Mesendoderm (in vitro differentiated cells): Measurements from ENCODE around the gene PPP1R13L.
"Not testable (repeated sequence)": the region's sequence is repeated elsewhere in the genome, so short reads cannot be mapped to it uniquely, and the experiment has no call there.

ENCODE experiments used
- DNase-seq: peaks from one replicate; pipeline ENCODE4 v3.0.0; 2013
- H2AK5ac ChIP-seq: 2 replicates; pipeline ENCODE4 v1.6.1; 2013; ENCODE audit warnings: low read length, inconsistent platforms
- H2BK120ac ChIP-seq: 2 replicates; pipeline ENCODE4 v1.6.1; 2013; ENCODE audit warnings: low read depth, mild to moderate bottlenecking, low read length, moderate library complexity, mixed read lengths
- H2BK15ac ChIP-seq: replicated peaks from 2 replicates; pipeline ENCODE4 v1.6.1; 2013; ENCODE audit warnings: low read depth, mild to moderate bottlenecking, moderate library complexity
- H2BK5ac ChIP-seq: 2 replicates; pipeline ENCODE4 v1.6.1; 2013; ENCODE audit warnings: low read length, inconsistent platforms
- H3K18ac ChIP-seq: 2 replicates; pipeline ENCODE4 v1.6.1; 2013; ENCODE audit warnings: mild to moderate bottlenecking, low read length, mixed read lengths
- H3K23ac ChIP-seq: one replicate; pipeline ENCODE4 v1.6.1; 2013; ENCODE audit warnings: low read length
- H3K27ac ChIP-seq: 2 replicates; pipeline ENCODE4 v1.5.1; 2013; ENCODE audit warnings: low read depth, mild to moderate bottlenecking, inconsistent platforms, low read length, moderate library complexity
- H3K27me3 ChIP-seq: 2 replicates; pipeline ENCODE4 v1.6.1; 2013; ENCODE audit warnings: low read length, control low read depth, mild to moderate bottlenecking, inconsistent platforms; ENCODE audit not compliant: insufficient read depth, poor library complexity
- H3K36me3 ChIP-seq: 2 replicates; pipeline ENCODE4 v1.6.1; 2013; ENCODE audit warnings: low read length, inconsistent platforms; ENCODE audit not compliant: control insufficient read depth, insufficient read depth
- H3K4ac ChIP-seq: one replicate; pipeline ENCODE4 v1.6.1; 2013; ENCODE audit warnings: low read depth, mild to moderate bottlenecking, low read length, moderate library complexity
- H3K4me1 ChIP-seq: 2 replicates; pipeline ENCODE4 v1.6.1; 2013; ENCODE audit warnings: low read depth, low read length, inconsistent platforms; ENCODE audit not compliant: control insufficient read depth
- H3K4me2 ChIP-seq: 2 replicates; pipeline ENCODE4 v1.6.1; 2013; ENCODE audit warnings: low read length
- H3K4me3 ChIP-seq: 2 replicates; pipeline ENCODE4 v1.5.1; 2013; ENCODE audit warnings: mild to moderate bottlenecking, low read length
- H3K56ac ChIP-seq: one replicate; pipeline ENCODE4 v1.6.1; 2013; ENCODE audit warnings: low read length
- H3K79me1 ChIP-seq: 2 replicates; pipeline ENCODE4 v1.6.1; 2013; ENCODE audit warnings: low read length, inconsistent platforms
- H3K79me2 ChIP-seq: 2 replicates; pipeline ENCODE4 v1.6.1; 2013; ENCODE audit warnings: mild to moderate bottlenecking, low read length; ENCODE audit not compliant: control insufficient read depth, insufficient read depth
- H3K9ac ChIP-seq: 2 replicates; pipeline ENCODE4 v1.6.1; 2013; ENCODE audit warnings: low read length, inconsistent platforms
- H4K5ac ChIP-seq: one replicate; pipeline ENCODE4 v1.6.1; 2013; ENCODE audit warnings: low read length
- H4K8ac ChIP-seq: one replicate; pipeline ENCODE4 v1.6.1; 2013; ENCODE audit warnings: low read depth, mild to moderate bottlenecking, control low read depth, low read length, moderate library complexity
- WGBS: extraction: QIAGEN DNeasy Blood & Tissue Kit; methylation state at CpG from one replicate; pipeline ENCODE4 v1.1.7; 2013; ENCODE audit warnings: low lambda C conversion rate, missing lambda C conversion rate; ENCODE audit not compliant: insufficient coverage; ENCODE audit errors: extremely low coverage; 5-methylcytosine and 5-hydroxymethylcytosine counted together

The PPP1R13L gene

DNA sequence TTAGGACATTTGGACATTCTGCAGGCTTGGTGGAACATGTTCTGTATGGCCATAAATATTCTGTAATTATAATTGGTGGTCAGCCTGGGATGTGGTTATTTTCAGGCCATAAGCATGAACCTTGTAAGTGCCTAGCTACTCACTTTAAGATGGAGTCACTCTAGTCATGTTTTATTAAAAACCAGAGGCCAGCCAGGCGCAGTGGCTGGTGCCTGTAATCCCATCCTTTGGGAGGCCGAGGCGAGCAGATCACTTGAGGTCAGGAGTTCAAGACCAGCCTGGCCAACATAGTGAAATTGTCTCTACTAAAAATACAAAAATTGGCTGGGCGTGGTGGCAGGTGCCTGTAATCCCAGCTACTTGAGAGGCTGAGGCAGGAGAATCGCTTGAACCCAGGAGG is 2.7 kb upstream of the PPP1R13L start:
- H3K4me2 ChIP-seq, H3K4ac ChIP-seq, H3K79me2 ChIP-seq, H3K56ac ChIP-seq, H3K4me1 ChIP-seq, H3K23ac ChIP-seq, H4K5ac ChIP-seq, H3K27me3 ChIP-seq, H3K36me3 ChIP-seq, H2BK120ac ChIP-seq, H3K27ac ChIP-seq, H2BK15ac ChIP-seq, H2BK5ac ChIP-seq, H4K8ac ChIP-seq, H3K18ac ChIP-seq, DNase-seq, H3K4me3 ChIP-seq, H2AK5ac ChIP-seq: not testable (repeated sequence)
- H3K9ac ChIP-seq = peak overlapping the region; percentile 95
- peaks cover 15% of the 10 kb centered on the region for H3K79me1 ChIP-seq
- no CpG with 5 or more reads among the region's 5 CpGs for WGBS

DNA sequence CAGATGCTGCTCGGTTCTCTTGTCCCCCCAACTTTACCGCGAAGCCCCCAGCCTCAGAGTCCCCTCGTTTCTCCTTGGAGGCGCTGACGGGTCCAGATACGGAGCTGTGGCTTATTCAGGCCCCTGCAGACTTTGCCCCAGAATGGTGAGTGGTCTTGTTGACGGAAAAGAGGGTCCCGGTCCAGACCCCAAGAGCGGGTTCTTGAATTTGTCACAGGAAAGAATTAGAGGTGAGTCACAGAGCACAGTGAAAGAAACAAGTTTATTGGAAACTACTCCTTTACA is 2.2 kb upstream of the PPP1R13L start:
- H3K36me3 ChIP-seq = no peaks in the 10 kb centered on the region
- no peak overlapping the region for H4K5ac ChIP-seq
- H3K79me2 ChIP-seq = peaks cover 9% of the 10 kb centered on the region
- H2AK5ac ChIP-seq = no peak overlapping the region
- WGBS = no CpG with 5 or more reads among the region's 10 CpGs
- peak overlapping the region; percentile 95 for H3K9ac ChIP-seq
- H2BK120ac ChIP-seq = no peak overlapping the region
- peak overlapping the region; percentile 74 for H3K23ac ChIP-seq
- H2BK15ac ChIP-seq = no peak overlapping the region
- H3K4me1 ChIP-seq = peaks cover 9% of the 10 kb centered on the region
- no peak overlapping the region for H2BK5ac ChIP-seq
- peak overlapping the region; percentile 98 for H3K4me3 ChIP-seq
- no peak overlapping the region for H4K8ac ChIP-seq
- H3K27me3 ChIP-seq = no peaks in the 10 kb centered on the region
- peak overlapping the region; percentile 94 for H3K4me2 ChIP-seq
- peak overlapping the region; percentile 96 for H3K56ac ChIP-seq
- H3K79me1 ChIP-seq = peaks cover 15% of the 10 kb centered on the region
- no peak for DNase-seq
- no peak overlapping the region for H3K18ac ChIP-seq
- no peak overlapping the region for H3K27ac ChIP-seq
- no peak overlapping the region for H3K4ac ChIP-seq

DNA sequence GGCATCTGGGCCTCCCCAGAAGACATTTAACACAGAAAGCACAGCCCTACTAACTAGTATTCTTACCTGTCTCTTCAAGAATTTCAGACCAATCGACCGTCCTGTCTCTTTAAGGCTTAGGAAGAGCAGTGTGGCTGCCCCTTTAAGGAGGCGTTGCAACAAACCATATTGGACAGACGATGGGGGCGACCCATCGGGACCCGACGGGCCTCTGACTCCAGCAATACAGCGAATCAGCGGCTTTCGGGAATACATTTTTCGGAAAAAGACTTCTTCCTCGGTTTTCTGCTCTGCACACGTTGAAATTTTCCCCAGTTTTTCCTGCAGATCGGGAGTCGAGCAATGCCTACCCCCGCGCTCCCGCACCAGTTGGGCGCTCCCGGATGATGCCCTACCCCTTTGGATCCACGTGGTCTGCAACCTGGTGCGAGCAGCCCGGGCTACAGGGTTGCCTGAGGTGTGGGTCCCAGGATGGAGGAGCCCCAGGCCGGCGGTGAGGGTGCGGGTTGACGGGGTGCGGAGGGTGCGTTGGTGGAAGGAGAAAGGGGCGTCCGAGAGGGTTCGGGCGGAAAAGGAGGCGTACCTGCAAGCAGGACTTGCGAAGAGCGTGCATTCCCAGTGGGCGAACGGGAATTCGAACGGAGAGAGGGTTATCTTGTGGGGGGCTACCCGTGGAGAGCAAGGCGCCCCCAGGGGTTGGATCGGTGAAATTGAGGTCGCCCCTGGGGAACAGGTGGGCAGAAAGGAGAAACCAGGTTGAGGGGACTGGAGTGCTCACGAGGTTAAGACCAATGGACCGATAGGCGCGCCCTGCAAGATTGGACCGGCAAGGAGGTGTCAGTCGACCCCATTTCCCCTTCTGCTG is 1.6 kb upstream of the PPP1R13L start, which contains the start of gene POLR1G:
POLR1G (plus strand) TSS at position 419 of the 865 bp plus-strand sequence; CDS start at position 472, 53 bp downstream.
- Histone ChIP-seq H3K23ac (peak within 1 kb of the TSS; percentile 74), H3K18ac (peak within 1 kb of the TSS; percentile 45), H3K27me3 (no peaks in the 10 kb centered on the region), H4K5ac (no peak within 1 kb of the TSS), H2BK15ac (no peak within 1 kb of the TSS), H3K79me2 (peaks cover 9% of the 10 kb centered on the region), H3K4me1 (peaks cover 9% of the 10 kb centered on the region), H3K79me1 (peaks cover 16% of the 10 kb centered on the region), H2BK5ac (peak within 1 kb of the TSS; percentile 77), H3K27ac (peak within 1 kb of the TSS; percentile 65), H3K4me2 (peak within 1 kb of the TSS; percentile 94), H3K56ac (peak within 1 kb of the TSS; percentile 96), H3K4ac (peak within 1 kb of the TSS; percentile 65), H3K36me3 (no peaks in the 10 kb centered on the region), H3K4me3 (peak within 1 kb of the TSS; percentile 98), H4K8ac (no peak within 1 kb of the TSS), H3K9ac (peak within 1 kb of the TSS; percentile 95), H2AK5ac (no peak within 1 kb of the TSS), H2BK120ac (no peak within 1 kb of the TSS)
- peak; percentile 95 for DNase-seq
- no CpG with 5 or more reads among the region's 51 CpGs for WGBS

DNA sequence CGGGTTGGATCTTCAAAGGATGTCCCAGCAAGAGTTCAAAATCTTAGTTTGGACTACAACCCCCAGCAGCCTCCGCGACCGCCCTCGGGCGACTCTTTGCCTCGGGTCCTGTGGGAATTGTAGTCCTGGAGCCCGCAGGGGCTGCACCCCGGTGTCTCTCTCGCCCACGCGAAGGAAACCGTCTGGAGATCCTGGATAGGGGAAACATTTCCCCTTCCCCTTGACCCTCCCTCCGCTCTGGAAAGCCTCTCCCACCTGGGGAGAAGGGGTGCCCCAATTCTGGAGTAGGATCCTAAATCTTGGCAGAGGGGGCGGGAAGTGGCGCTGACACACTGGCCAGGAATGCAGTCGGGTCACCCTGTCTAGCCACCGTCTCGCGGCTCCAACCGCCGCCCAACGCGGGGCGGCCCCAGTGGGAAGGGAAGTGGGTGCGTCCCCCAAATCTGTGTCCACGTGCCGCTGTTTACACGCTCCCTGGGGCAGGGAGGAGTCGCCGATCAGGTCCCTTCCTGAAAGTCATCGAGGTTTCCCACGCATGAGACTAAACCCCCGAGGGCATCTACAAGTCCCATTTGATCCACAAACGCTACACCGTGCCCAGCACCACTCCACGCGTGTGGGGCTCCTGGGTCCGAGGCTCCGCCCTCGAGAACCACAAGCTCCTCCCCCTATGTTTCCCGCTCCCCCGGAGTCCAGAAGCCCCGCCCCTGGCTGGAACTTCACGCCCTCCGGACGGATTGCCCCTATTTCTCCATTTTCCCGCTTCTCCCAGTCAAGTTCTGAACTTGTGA is 761 bp upstream of the PPP1R13L start:
- no peak overlapping the region for H3K23ac ChIP-seq
- H3K18ac ChIP-seq = peak overlapping the region; percentile 45
- H2BK5ac ChIP-seq = peak overlapping the region; percentile 77
- peak overlapping the region; percentile 22 for H3K27ac ChIP-seq
- H3K56ac ChIP-seq = peak overlapping the region; percentile 96
- H4K8ac ChIP-seq = no peak overlapping the region
- WGBS = no CpG with 5 or more reads among the region's 48 CpGs
- peak overlapping the region; percentile 95 for H3K9ac ChIP-seq
- DNase-seq = peak; percentile 98
- H3K79me2 ChIP-seq = peaks cover 9% of the 10 kb centered on the region
- H2BK15ac ChIP-seq = no peak overlapping the region
- H4K5ac ChIP-seq = no peak overlapping the region
- peak overlapping the region; percentile 66 for H3K4me2 ChIP-seq
- H3K4ac ChIP-seq = no peak overlapping the region
- H3K4me3 ChIP-seq = peak overlapping the region; percentile 98
- no peaks in the 10 kb centered on the region for H3K27me3 ChIP-seq
- H3K4me1 ChIP-seq = peaks cover 9% of the 10 kb centered on the region
- H2BK120ac ChIP-seq = no peak overlapping the region
- H2AK5ac ChIP-seq = no peak overlapping the region
- H3K79me1 ChIP-seq = peaks cover 16% of the 10 kb centered on the region
- H3K36me3 ChIP-seq = no peaks in the 10 kb centered on the region

DNA sequence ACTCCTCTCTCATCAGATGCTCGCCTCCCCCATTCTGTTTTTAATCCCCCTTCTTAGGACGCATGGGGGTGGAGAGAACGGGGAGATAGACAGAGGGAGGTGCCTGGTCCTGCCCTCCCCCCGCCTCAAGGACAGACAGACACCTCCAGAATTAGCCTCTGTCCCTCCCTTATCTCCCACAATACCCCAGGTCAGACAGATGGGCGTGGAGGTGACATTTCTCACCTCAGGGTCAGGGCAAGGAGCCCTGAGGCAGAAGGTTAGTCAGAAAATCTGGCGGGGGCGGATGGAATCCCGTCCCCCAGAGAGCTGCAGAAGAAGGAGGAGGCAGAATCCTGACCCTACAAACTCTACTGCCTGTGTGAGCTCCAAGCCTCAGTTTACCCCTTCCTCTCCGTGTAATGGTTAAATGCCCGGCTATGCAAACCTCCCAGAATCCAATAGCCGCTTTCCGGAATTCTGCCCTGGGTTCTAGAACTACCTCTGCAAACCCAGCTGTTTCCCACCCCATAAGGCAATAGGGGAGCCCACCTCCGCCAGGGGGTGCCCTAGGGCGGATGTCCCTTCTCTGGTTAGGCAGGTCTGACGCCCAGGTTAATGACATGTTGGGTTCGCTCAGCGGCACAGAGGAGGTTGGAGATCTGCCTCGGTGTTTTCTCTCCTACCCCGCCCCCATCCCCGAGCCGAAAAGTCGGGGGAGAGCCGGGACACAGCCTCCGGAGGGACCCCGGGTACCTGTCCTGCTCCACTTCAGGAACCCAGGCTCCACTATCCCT is 900 bp downstream of the PPP1R13L start:
- WGBS = no CpG with 5 or more reads among the region's 25 CpGs
- Histone ChIP-seq H4K5ac (no peak overlapping the region), H3K27me3 (no peaks in the 10 kb centered on the region), H3K27ac (peak overlapping the region; percentile 69), H3K4me3 (peak overlapping the region; percentile 71), H3K18ac (peak overlapping the region; percentile 81), H3K4me2 (peak overlapping the region; percentile 85), H2BK120ac (no peak overlapping the region), H2BK15ac (no peak overlapping the region), H3K9ac (peak overlapping the region; percentile 91), H4K8ac (no peak overlapping the region), H2BK5ac (peak overlapping the region; percentile 76), H3K23ac (peak overlapping the region; percentile 94), H3K4ac (peak overlapping the region; percentile 61), H3K79me1 (peaks cover 18% of the 10 kb centered on the region), H3K79me2 (peaks cover 9% of the 10 kb centered on the region), H2AK5ac (no peak overlapping the region), H3K36me3 (no peaks in the 10 kb centered on the region), H3K56ac (peak overlapping the region; percentile 89), H3K4me1 (peaks cover 9% of the 10 kb centered on the region)
- DNase-seq = peak; percentile 95
